Vagina (tissue), 2 donors: ENCODE results near the gene CNOT4.

ENCODE experiments used
- POLR2AphosphoS5 ChIP-seq, 2 donors: sonication (generic); formaldehyde crosslinking; IDR thresholded peaks; one replicate each; pipeline ENCODE4 v1.9.0; 2017; ENCODE audit warnings: antibody characterized with exemption in 2 of 2, mild to moderate bottlenecking in 2 of 2, low read depth in 1 of 2; ENCODE audit not compliant: insufficient read depth in 1 of 2
- TF ChIP-seq, protein P1 (sequence below), 3 experiments: fragments of 450-650 bp in 2 of 3; fragments of 200-600 bp in 1 of 3; sonication (generic) in 1 of 3; IDR thresholded peaks; one replicate each; pipeline ENCODE4 v1.5.1; 2017 to 2019; ENCODE audit warnings: antibody characterized with exemption in 3 of 3, mild to moderate bottlenecking in 2 of 3, moderate library complexity in 2 of 3

DNA sequence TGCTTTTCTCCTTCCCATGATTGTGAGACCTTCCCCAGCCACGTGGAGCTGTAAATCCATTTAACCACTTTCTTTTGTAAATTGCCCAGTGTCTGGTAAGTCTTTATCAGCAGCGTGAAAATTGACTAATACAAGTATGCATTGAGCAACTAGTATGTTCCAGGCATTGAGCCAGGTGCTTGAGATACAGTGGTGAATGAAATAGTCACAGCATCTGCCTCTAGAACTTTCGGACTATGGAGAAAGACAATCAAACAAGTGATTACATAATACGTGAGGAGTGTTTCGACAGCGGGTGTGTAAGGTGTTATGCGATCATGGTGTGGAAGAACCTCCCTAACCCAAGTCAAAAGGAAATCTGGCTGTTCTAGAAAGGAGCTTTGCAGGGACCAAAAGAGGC is 26.2 kb upstream of the CNOT4 start:
- TF ChIP-seq, protein P1, sequence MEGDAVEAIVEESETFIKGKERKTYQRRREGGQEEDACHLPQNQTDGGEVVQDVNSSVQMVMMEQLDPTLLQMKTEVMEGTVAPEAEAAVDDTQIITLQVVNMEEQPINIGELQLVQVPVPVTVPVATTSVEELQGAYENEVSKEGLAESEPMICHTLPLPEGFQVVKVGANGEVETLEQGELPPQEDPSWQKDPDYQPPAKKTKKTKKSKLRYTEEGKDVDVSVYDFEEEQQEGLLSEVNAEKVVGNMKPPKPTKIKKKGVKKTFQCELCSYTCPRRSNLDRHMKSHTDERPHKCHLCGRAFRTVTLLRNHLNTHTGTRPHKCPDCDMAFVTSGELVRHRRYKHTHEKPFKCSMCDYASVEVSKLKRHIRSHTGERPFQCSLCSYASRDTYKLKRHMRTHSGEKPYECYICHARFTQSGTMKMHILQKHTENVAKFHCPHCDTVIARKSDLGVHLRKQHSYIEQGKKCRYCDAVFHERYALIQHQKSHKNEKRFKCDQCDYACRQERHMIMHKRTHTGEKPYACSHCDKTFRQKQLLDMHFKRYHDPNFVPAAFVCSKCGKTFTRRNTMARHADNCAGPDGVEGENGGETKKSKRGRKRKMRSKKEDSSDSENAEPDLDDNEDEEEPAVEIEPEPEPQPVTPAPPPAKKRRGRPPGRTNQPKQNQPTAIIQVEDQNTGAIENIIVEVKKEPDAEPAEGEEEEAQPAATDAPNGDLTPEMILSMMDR (IDR thresholded peaks at IDR 0.05), result no peak
- no peak for TF ChIP-seq POLR2AphosphoS5 (IDR thresholded peaks at IDR 0.05; ENCODE audit: insufficient read depth in 1 of 2, low read depth in 1 of 2)
